Suprapubic skin (tissue), 4 donors: ENCODE measurements around the gene INTS6. TPM values are rescaled to one million over a fixed set of nuclear protein-coding genes. Genes with fewer than 3 reads are reported as not detected.
"Not testable (repeated sequence)": the region's sequence is repeated elsewhere in the genome, so short reads cannot be mapped to it uniquely, and the experiment has no call there.

Experiments used
- DNase-seq, 2 donors: peaks; one replicate each; pipeline ENCODE4 v3.0.0-alpha.2; 2019; ENCODE audit warnings: low spot score in 2 of 2
- H3K27ac ChIP-seq: fragments of 200-600 bp; sonication (generic); one replicate; pipeline ENCODE4 v1.5.1; 2019
- H3K27me3 ChIP-seq: fragments of 200-600 bp; sonication (generic); one replicate; pipeline ENCODE4 v1.5.1; 2019
- H3K36me3 ChIP-seq: fragments of 200-600 bp; sonication (generic); one replicate; pipeline ENCODE4 v1.5.1; 2019
- H3K4me1 ChIP-seq: fragments of 200-600 bp; sonication (generic); one replicate; pipeline ENCODE4 v1.5.1; 2019
- H3K4me3 ChIP-seq: fragments of 200-600 bp; sonication (generic); one replicate; pipeline ENCODE4 v1.5.1; 2019; ENCODE audit warnings: mild to moderate bottlenecking
- H3K9me3 ChIP-seq: fragments of 200-600 bp; sonication (generic); one replicate; pipeline ENCODE4 v1.5.1; 2019
- EP300 ChIP-seq: sonication (generic); formaldehyde crosslinking; IDR thresholded peaks from one replicate; pipeline ENCODE4 v1.6.1; 2017; ENCODE audit warnings: antibody characterized with exemption
- POLR2A ChIP-seq, 2 donors: fragments of 450-650 bp; IDR thresholded peaks; one replicate each; pipeline ENCODE4 v1.6.1; 2017; ENCODE audit warnings: antibody characterized with exemption in 2 of 2, mild to moderate bottlenecking in 2 of 2, moderate library complexity in 2 of 2
- POLR2AphosphoS5 ChIP-seq, 3 donors: sonication (generic); formaldehyde crosslinking; IDR thresholded peaks; one replicate each; pipeline ENCODE4 v1.6.1; 2017; ENCODE audit warnings: antibody characterized with exemption in 3 of 3
- WGBS: methylation state at CpG from one replicate; pipeline ENCODE4 v1.1.5; 2018; 5-methylcytosine and 5-hydroxymethylcytosine counted together
- total RNA-seq, 4 donors: library from RNA; depleted of rRNA; stranded (reverse); fragments of >200 nt; gene quantifications; one replicate each; pipeline ENCODE4 v1.1.0, GENCODE V29; 2016
- TF ChIP-seq, protein P1 (sequence below), 2 donors: fragments of 200-600 bp in 1 of 2; fragments of 450-650 bp in 1 of 2; sonication (generic) in 1 of 2; IDR thresholded peaks; one replicate each; pipeline ENCODE4 v1.5.1; 2016 to 2019; ENCODE audit warnings: antibody characterized with exemption in 2 of 2, mild to moderate bottlenecking in 1 of 2, moderate library complexity in 1 of 2

The INTS6 gene
- total RNA-seq, 4 donors from 2014 or later, result 30.7 to 48.5 (median 41.5) TPM

DNA sequence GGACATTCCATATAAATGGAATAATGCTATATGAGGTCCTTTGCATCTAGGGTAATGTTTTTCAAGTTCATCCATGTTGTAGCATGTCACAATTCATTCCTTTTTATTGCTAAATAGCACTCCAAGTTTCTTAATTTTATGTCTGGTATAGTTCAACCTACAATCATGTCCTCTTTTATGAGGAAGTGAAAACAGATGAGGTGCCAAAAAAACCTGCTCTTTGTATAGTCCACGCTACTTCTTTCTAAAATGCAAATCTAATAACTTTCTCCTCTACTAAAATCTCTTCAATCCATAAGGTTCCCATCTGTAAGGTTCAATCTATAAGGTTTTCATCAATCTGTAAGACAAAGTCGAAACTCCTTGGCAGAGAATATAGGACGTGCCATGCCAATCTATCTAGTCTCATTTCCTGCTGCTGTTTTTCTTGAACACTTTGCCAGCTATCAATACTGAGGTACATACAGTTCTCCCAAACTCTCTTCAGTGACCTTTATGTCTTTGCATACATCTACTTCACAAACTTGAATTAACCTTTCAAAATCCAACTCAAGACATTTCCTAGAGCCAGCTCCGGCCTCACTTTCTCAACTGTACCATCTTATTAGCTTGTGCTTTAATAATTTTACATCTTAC, 33.7 kb downstream of the INTS6 start:
- no peaks in the 10 kb centered on the region for H3K27me3 ChIP-seq
- 66% methylated on average over 4 of the region's 4 CpGs for WGBS
- H3K4me3 ChIP-seq, result no peak overlapping the region
- H3K27ac ChIP-seq, result no peak overlapping the region
- DNase-seq, result no peak
- H3K36me3 ChIP-seq, result peaks cover 19% of the 10 kb centered on the region
- peaks cover 16% of the 10 kb centered on the region for H3K4me1 ChIP-seq
- H3K9me3 ChIP-seq, result no peaks in the 10 kb centered on the region
- no peak for TF ChIP-seq EP300
- no peak for TF ChIP-seq POLR2AphosphoS5 (IDR thresholded peaks at IDR 0.05)
- no peak for TF ChIP-seq POLR2A (IDR thresholded peaks at IDR 0.05)
- TF ChIP-seq, protein P1, sequence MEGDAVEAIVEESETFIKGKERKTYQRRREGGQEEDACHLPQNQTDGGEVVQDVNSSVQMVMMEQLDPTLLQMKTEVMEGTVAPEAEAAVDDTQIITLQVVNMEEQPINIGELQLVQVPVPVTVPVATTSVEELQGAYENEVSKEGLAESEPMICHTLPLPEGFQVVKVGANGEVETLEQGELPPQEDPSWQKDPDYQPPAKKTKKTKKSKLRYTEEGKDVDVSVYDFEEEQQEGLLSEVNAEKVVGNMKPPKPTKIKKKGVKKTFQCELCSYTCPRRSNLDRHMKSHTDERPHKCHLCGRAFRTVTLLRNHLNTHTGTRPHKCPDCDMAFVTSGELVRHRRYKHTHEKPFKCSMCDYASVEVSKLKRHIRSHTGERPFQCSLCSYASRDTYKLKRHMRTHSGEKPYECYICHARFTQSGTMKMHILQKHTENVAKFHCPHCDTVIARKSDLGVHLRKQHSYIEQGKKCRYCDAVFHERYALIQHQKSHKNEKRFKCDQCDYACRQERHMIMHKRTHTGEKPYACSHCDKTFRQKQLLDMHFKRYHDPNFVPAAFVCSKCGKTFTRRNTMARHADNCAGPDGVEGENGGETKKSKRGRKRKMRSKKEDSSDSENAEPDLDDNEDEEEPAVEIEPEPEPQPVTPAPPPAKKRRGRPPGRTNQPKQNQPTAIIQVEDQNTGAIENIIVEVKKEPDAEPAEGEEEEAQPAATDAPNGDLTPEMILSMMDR (IDR thresholded peaks at IDR 0.05), result no peak

DNA sequence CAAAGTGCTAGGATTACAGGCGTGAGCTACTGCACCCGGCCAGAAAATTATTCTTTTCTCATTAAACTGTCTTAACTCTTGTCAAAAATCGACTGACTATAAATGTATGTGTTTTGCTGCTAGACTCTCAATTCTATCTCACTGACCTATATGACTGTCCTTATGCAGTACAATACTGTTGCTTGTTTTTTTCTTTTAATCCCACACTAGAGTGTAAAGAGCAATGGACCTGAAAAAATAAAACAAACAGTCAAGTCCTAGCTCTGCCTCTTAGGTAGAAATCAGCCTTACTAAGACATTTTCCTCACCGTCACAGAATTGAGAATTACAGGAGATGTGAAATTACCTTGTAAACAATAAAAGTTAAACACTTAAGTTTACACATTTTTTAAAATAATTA, 35.1 kb downstream of the INTS6 start:
- peaks cover 19% of the 10 kb centered on the region for H3K36me3 ChIP-seq
- no peaks in the 10 kb centered on the region for H3K9me3 ChIP-seq
- peaks cover 16% of the 10 kb centered on the region for H3K4me1 ChIP-seq
- no peak overlapping the region for H3K27ac ChIP-seq
- no peak for DNase-seq
- no peak for TF ChIP-seq POLR2A (IDR thresholded peaks at IDR 0.05)
- TF ChIP-seq, protein P1 (IDR thresholded peaks at IDR 0.05), result no peak
- no peak for TF ChIP-seq POLR2AphosphoS5 (IDR thresholded peaks at IDR 0.05)
- TF ChIP-seq EP300, result no peak
- H3K27me3 ChIP-seq, result no peaks in the 10 kb centered on the region
- H3K4me3 ChIP-seq, result no peak overlapping the region
- 84% methylated on average over 4 of the region's 4 CpGs for WGBS

DNA sequence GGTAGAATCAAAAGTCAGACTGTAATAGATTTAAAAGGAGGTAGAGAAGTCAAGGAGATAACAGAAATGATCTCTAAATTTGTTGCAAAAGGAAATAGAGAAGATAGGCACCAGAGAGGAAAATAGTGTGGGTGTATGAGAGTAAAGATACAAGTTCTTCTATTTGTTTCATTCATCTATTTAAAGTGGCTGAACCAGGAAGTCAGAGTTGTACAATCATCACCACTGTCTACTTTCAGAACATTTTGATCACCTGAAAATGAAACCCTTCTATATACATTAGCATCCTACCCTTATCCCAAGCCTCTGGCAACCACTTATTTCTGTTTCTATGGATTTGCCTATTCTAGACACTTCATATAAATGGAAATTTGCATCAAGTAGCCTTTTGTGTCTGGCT, 36.7 kb downstream of the INTS6 start:
- H3K27ac ChIP-seq, result no peak overlapping the region
- H3K4me1 ChIP-seq, result peaks cover 11% of the 10 kb centered on the region
- H3K4me3 ChIP-seq, result no peak overlapping the region
- TF ChIP-seq POLR2A (IDR thresholded peaks at IDR 0.05) (no peak), POLR2AphosphoS5 (IDR thresholded peaks at IDR 0.05) (no peak), EP300 (no peak)
- TF ChIP-seq, protein P1 (IDR thresholded peaks at IDR 0.05), result no peak
- no peaks in the 10 kb centered on the region for H3K9me3 ChIP-seq
- H3K27me3 ChIP-seq, result no peaks in the 10 kb centered on the region
- no peak for DNase-seq
- H3K36me3 ChIP-seq, result peaks cover 18% of the 10 kb centered on the region

DNA sequence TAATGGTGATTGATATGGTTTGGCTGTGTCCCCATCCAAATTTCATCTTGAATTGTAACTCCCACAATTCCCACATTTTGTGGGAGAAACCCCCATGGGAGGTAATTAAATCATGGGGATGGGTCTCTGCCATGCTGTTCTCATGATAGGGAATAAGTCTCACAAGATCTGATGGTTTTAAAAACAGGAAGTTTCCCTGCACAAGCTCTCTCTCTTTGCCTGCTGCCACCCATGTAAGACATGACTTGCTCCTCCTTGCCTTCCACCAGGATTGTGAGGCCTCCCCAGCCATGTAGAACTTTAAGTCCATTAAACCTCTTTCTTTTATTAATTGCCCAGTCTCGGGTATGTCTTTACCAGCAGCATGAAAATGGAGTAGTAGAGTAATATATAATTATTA, 37.5 kb downstream of the INTS6 start:
- H3K27me3 ChIP-seq, DNase-seq, H3K27ac ChIP-seq, H3K4me1 ChIP-seq, H3K9me3 ChIP-seq, H3K4me3 ChIP-seq: not testable (repeated sequence)
- WGBS, result 94% methylated on average over 1 of the region's 1 CpG
- peaks cover 18% of the 10 kb centered on the region for H3K36me3 ChIP-seq

DNA sequence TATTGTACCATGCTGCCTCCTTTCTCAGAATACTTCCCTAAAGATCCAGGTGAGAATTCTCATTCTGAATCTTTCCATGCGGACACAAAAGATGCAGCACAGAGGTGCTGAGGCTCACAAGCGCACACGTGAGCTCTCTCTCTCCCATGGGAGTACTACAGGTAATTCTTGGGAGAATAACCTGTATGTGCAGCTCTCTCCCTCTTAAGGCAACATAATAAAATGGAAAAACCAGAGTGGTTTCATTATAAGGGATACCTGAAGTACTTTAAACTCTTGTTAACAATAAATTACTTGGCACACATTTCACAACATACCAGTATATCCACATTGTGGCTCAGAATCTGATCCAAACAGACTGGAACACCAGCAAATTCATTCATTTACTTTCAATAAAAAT, 40.4 kb downstream of the INTS6 start:
- H3K36me3 ChIP-seq, result peaks cover 15% of the 10 kb centered on the region
- no peaks in the 10 kb centered on the region for H3K4me1 ChIP-seq
- H3K27ac ChIP-seq, result no peak overlapping the region
- TF ChIP-seq POLR2A (IDR thresholded peaks at IDR 0.05), result no peak
- no peak for TF ChIP-seq EP300
- TF ChIP-seq POLR2AphosphoS5 (IDR thresholded peaks at IDR 0.05), result no peak
- TF ChIP-seq, protein P1 (IDR thresholded peaks at IDR 0.05), result no peak
- H3K4me3 ChIP-seq, result no peak overlapping the region
- WGBS, result 86% methylated on average over 3 of the region's 3 CpGs
- H3K9me3 ChIP-seq, result no peaks in the 10 kb centered on the region
- no peaks in the 10 kb centered on the region for H3K27me3 ChIP-seq
- DNase-seq, result no peak

DNA sequence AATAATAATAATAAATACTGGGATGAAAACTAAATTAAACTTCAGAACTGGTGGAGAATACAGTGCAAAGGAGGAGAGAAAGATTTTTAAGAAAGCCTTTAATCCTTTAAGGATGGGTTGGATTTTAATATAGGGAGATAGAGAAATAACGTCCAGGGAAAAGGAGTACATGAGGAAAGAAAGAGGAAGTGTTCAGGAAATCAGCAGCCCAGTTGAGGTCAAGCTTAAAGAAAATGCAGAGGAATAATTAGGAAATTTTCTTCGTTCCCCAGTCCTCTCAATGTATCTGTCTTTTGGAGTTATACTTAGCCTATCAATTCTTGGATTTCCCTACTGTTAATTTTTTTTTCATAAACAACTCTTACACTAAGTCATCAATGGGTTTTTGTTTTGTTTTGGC, 47.7 kb downstream of the INTS6 start:
- DNase-seq, result no peak
- Histone ChIP-seq H3K4me1 (no peaks in the 10 kb centered on the region), H3K27me3 (no peaks in the 10 kb centered on the region), H3K27ac (no peak overlapping the region), H3K4me3 (no peak overlapping the region), H3K9me3 (no peaks in the 10 kb centered on the region), H3K36me3 (no peaks in the 10 kb centered on the region)
- TF ChIP-seq POLR2A (IDR thresholded peaks at IDR 0.05) (no peak), POLR2AphosphoS5 (IDR thresholded peaks at IDR 0.05) (no peak), EP300 (no peak)
- TF ChIP-seq, protein P1 (IDR thresholded peaks at IDR 0.05), result no peak
- 80% methylated on average over 2 of the region's 2 CpGs for WGBS
